GM08714 (cell line): Measurements from ENCODE around the gene CBLN4.

ENCODE experiments used
- H3K4me3 ChIP-seq: fragments of 200-500 bp; sonication (Bioruptor generic); 2 replicates; pipeline ENCODE4 v1.5.1; 2014; ENCODE audit warnings: mild to moderate bottlenecking, low read length, inconsistent platforms
- ZNF274 ChIP-seq: IDR thresholded peaks from 2 replicates; pipeline ENCODE4 v1.6.1; 2012; ENCODE audit warnings: mild to moderate bottlenecking, low read depth, low read length

Gene CBLN4

DNA sequence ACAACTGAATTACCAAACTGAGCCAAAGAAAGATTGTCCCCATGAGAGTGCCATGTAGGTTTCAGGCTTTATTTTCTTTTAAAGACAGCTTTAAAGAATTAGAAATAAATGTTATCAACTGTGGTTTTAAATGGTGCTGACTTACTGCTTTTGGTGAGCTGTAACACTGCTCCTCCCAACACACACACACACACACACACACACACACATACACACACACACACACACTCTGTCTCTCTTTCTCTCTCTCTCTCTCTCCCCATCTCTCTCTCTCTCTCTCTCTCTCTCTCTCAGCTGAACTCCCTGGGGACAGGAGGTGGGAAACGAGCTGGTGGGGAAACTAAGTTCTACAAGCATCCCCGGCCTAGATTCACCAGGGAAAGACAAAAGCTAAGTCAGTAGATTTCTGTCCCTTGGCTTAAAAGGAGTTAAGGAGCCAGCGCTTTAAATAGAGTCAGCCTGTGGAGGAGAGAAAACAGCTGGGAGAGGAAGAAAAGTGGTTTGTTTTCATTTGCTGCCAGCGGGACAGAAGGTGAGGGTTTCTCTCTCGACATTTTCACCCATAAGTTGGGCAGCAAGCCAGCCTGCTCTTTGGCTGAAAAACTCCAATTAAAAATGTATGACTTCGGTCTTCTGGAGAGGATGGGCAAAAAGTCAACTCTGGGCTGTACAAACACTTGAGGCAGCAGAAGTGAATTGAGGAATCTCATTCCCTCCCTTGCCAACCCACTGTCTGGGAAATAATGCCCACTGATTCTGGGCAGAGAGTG is 27.4 kb downstream of the CBLN4 start:
- no peak for TF ChIP-seq ZNF274

DNA sequence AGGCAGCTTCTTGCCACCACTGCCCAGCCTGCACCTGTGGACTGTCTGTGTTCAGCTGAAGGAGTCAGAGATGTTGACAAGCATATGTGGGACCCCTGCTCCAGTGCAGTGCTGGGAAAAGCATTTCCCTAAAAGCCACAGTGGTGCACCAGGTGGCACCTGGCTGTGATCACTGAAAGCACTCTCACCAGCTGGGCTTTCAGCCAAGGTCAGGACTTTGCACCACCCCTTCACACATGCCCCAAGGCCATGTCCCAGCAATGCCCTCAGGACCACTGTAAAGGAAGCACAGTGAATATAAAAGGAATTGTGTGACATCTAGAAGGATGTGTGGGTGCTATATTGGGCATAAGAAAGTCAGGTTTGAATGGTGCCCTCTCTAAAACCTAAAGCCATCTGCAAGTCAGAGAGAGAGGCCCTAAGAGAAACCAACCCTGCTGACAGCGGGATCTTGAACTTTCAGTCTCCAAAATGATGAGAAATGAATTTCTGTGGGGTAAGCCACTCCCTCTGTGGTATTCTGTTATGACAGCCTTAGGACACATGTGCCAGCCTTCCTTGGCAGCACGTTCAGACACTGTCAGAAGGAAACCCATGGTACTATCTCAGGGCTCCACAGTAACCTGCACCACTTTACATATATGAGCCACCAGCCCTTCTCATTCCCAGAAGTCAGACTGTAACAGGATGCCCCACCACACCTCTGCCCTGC is 30.7 kb downstream of the CBLN4 start:
- TF ChIP-seq ZNF274, result no peak
- no peak overlapping the region for H3K4me3 ChIP-seq

More for the DNA sequence above, 27.4 kb downstream of the CBLN4 start:
- H3K4me3 ChIP-seq, result no peak overlapping the region

DNA sequence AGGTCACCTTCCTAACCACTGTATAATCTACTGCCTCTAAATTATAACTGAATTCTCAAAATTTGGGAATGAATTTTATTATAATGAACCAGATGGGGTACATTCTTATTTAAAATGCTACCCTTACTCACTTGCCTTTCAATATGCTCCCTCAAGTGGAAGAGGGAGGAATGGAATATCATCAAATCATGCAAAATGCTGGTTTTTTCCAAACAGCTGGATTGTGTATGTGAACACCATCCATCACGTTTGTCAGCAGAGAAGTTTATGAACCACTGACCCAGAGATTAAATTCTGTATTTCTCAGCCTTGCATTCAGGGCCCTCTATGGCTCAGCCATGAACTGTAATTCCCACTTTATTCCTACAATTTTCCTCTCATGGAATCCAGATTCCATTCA is 40.5 kb downstream of the CBLN4 start:
- no peak for TF ChIP-seq ZNF274
- no peak overlapping the region for H3K4me3 ChIP-seq

DNA sequence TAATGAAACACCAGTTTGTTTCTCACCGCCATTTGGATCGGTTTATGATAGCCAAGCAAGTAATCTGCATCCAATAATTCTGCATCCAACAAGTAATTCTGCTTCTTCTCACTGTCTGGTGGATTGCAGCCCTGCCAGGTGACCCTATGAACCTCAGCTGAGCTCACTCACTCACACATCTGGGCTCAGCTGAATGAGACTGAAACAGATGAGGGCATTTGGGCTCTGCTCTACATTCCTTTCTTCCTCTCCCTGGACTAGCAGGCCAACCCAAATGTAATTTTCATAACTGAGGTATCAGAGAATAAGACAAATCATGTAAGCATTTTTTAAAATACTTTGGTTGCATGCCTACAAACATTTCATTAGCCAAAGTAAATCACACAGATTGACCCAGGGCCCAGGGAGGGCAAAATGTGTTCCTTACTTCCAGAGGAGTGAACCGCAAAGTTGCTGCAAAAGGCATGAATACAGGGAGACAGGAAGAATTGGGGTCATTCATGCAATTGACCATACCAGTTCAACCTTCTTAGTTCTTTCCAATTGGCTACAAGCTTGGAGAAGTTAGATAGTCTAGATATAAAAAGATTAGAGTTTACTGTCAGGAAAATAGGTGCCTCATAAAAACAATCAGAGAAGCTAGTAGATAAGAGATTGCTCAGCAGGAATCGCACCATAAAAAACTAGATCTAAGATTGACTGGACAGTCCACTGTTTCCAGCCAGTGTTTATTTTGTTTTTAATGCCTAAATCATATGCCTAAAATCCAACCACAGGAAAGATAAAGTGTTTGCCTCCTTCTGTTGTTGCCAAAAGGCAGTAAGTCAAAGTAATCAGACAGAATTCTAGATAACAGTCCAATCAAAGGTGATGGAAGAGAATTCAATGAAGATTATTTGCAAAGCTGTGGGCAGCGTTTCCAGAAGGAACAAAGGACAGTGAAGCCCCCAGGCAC is 43.7 kb downstream of the CBLN4 start:
- no peak for TF ChIP-seq ZNF274
- no peak overlapping the region for H3K4me3 ChIP-seq

DNA sequence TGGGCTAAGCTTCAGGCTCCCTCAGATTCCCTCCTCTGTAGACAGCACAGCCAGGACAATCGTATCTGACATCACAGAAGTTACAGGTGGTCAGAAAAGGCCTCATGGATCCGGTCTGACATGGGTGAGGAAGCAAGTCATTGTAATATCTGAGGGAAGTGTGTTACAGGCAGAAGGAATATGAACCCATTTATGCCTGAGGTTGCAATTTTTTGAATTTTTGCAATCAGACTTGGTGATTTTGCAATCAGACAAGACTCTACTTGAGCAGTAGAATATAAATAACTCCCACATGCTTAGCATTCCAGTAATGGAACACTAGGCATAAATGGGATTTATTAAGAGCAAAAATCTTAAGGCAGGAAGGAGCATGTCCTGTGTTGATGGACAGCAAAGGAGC is 52.1 kb downstream of the CBLN4 start:
- H3K4me3 ChIP-seq, result no peak overlapping the region
- no peak for TF ChIP-seq ZNF274

DNA sequence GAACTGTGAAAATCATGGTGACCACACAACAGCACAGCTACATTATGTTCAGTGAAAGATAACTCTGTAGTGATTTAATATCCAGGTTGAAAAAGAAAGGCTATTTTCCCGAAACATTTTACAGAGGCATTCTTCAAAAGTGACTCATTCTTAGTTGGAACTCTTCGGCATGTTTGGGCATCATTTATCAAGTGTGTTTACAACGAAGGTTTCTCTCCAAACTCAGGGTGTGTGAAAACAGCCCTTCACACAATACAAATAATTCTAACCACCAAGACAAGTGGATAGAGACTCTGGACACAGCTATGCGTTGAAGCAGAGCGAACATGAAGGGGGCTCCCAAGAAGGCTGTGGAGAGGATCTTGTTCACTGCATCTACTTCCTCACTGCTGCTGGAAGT is 57.6 kb downstream of the CBLN4 start:
- no peak overlapping the region for H3K4me3 ChIP-seq
- TF ChIP-seq ZNF274, result no peak
